Activated naive CD8-positive, alpha-beta T cell treated with anti-CD3 and anti-CD28 coated beads, Interleukin-2, amount 50 U/mL, for 24 hours (primary cell): ENCODE results near the gene HSPA8.
"Not testable (repeated sequence)": the region's sequence is repeated elsewhere in the genome, so short reads cannot be mapped to it uniquely, and the experiment has no call there.

Source experiments
- ATAC-seq: fragments of 150-1000 bp; cut with Tn5 transposase; one replicate; pipeline ENCODE4 v1.10.0; 2021
- DNase-seq: peaks from one replicate; pipeline ENCODE4 v3.0.0; 2021
- H3K27ac Mint-ChIP-seq: one replicate; pipeline ENCODE4 v1.8.0; 2021; ENCODE audit warnings: mild to moderate bottlenecking, mixed read lengths
- H3K27me3 Mint-ChIP-seq: one replicate; pipeline ENCODE4 v1.8.0; 2021; ENCODE audit warnings: mixed read lengths
- H3K36me3 Mint-ChIP-seq: one replicate; pipeline ENCODE4 v1.8.0; 2021; ENCODE audit warnings: low read depth, mixed read lengths
- H3K4me1 Mint-ChIP-seq: one replicate; pipeline ENCODE4 v1.8.0; 2021; ENCODE audit warnings: mixed read lengths
- H3K4me3 Mint-ChIP-seq: one replicate; pipeline ENCODE4 v1.8.0; 2021; ENCODE audit warnings: mild to moderate bottlenecking, moderate library complexity, mixed read lengths
- H3K9me3 Mint-ChIP-seq: one replicate; pipeline ENCODE4 v1.8.0; 2021; ENCODE audit warnings: mixed read lengths

The HSPA8 gene

DNA sequence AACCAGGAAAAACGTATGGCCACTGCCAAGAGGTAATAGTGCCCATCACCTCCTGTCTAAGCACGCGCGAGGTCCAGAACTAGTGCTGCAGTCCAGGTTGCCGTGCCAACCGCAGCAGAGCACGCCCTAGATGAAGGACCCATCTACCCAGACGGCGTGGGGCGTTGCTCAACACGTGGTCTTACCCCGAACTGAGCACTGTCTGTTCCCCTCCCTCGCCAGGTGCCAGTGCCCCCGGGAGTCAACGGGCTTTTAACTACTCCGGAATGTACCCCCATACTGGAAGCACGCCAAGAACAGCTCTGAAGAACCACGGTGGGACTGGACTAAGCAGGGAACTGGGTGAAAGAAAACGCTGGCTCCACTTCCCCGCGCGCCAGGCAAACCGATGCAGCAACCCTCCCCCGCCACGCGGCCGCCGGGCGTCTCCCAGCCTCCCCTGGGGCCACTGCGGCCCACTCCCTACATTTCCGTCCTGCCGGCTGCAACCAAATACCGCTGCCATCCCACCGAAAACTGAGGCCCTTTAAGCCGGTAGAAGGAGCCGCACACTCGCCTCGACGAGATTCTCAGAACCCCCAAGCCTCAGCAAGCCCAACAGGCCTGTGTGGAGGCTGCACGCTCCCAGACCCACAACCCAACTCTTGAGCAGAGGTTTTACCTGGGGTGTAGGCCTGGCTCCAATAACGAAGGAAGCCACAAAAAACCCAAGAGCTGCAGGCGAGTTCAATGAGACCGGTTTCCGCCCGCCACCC is at the start of gene HSPA8:
HSPA8 (minus strand) TSS at position 734 of the 755 bp plus-strand sequence. CDS start 812 bp downstream, outside the sequence.
- Mint-ChIP-seq H3K27me3 (peaks cover 11% of the 10 kb centered on the region), H3K36me3 (peaks cover 70% of the 10 kb centered on the region), H3K4me1 (peaks cover 76% of the 10 kb centered on the region), H3K4me3 (peak within 1 kb of the TSS; percentile 97), H3K27ac (peak within 1 kb of the TSS; percentile 100), H3K9me3 (no peaks in the 10 kb centered on the region)
- ATAC-seq, result peak; percentile 22
- DNase-seq, result peak; percentile 67

DNA sequence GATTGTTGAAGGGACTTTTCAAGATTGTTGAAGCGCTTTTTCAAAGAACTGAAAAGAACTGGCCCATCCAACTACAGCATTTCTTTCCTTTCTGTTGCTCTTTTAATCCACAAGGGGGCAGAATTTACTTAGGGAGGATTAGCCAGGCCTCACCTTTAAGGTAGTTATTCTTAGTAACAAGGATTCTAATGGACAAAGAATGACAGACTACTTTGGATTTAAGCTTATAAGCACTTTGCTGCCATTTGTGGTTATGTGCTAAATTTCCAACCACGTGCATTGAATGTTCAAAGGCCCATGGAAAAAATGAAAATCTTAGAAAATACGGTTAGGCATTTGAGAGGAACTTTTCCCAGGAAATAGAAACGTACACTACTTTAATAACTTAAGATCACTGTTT is 49.5 kb upstream of the HSPA8 start:
- H3K27me3 Mint-ChIP-seq, result no peaks in the 10 kb centered on the region
- H3K4me1 Mint-ChIP-seq, result no peaks in the 10 kb centered on the region
- ATAC-seq (no peak), DNase-seq (no peak)
- H3K9me3 Mint-ChIP-seq, result peaks cover 5% of the 10 kb centered on the region
- H3K27ac Mint-ChIP-seq, result no peak overlapping the region
- no peak overlapping the region for H3K4me3 Mint-ChIP-seq
- no peaks in the 10 kb centered on the region for H3K36me3 Mint-ChIP-seq

DNA sequence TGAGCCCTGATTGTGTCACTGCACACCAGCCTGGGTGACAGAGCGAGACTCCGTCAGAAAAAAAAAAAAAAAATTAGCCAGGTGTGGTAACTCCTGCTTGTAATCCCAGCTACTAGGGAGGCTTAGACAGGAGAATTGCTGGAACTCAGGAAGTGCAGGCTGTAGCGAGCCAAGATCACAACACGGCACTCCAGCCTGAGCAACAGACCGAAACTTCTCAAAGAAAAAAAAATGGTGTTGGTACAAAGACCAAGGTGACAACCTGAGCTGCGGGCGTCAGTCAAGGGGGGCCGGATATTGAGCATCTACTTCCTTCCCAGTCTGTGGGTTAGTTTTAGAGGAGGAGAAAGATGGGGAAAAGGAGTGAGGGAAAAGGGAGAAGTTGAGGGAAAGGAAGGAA is 48.5 kb upstream of the HSPA8 start:
- no peak for ATAC-seq
- Mint-ChIP-seq H3K36me3 (no peaks in the 10 kb centered on the region), H3K4me1 (no peaks in the 10 kb centered on the region), H3K9me3 (no peaks in the 10 kb centered on the region), H3K27ac (no peak overlapping the region), H3K4me3 (no peak overlapping the region), H3K27me3 (no peaks in the 10 kb centered on the region)
- no peak for DNase-seq

DNA sequence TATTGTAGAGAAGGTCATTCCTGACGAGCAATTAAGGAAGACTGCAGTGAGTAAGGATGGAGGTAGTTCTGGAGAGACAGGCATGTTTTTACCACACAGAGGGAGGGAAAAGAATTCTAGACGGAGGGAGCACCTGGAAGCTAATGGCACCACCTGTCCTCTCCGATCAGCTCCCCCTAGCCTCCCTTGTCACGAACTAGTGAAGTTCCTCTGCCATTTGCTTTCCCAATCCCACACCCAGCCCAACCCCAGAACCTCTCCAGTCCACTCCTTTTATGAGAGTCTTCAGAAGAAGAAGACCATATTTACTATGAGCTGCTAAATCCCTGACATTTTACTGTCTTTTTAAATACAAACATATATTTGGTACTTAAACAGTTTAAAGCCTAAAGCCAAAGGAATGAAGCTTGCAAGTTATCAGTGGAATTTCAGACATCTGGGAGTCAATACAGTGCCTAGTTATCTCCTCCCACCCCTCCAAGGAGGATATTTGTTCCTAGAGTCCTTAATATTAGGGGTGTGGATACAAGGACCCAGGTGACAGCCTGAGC is 46.1 kb upstream of the HSPA8 start:
- H3K27ac Mint-ChIP-seq, result no peak overlapping the region
- DNase-seq (no peak), ATAC-seq (no peak)
- H3K9me3 Mint-ChIP-seq, result no peaks in the 10 kb centered on the region
- H3K4me1 Mint-ChIP-seq, result peaks cover 4% of the 10 kb centered on the region
- no peak overlapping the region for H3K4me3 Mint-ChIP-seq
- H3K27me3 Mint-ChIP-seq, result no peaks in the 10 kb centered on the region
- no peaks in the 10 kb centered on the region for H3K36me3 Mint-ChIP-seq

DNA sequence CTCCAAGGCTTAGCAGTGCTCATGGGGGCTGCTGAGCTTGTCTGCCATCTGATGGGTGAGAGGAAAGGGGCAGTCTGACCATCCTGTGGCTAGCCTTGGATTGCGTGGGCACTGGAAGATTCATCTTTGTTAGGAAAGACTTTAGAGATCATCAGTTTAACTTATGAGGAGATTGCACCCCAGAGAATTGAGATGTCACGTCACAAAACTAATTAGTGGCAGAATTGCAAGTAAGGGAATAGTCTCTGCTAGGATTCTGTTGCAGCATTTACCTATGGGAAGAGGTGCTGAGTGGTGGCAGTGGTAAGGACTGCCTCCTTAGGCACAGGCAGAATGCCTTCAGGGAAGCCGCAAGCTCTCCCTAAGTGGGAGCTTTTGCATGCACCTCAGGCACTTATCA is 42.8 kb upstream of the HSPA8 start:
- Mint-ChIP-seq H3K36me3 (no peaks in the 10 kb centered on the region), H3K9me3 (no peaks in the 10 kb centered on the region), H3K4me1 (peaks cover 18% of the 10 kb centered on the region), H3K27me3 (no peaks in the 10 kb centered on the region), H3K27ac (no peak overlapping the region), H3K4me3 (no peak overlapping the region)
- ATAC-seq, result no peak
- no peak for DNase-seq

DNA sequence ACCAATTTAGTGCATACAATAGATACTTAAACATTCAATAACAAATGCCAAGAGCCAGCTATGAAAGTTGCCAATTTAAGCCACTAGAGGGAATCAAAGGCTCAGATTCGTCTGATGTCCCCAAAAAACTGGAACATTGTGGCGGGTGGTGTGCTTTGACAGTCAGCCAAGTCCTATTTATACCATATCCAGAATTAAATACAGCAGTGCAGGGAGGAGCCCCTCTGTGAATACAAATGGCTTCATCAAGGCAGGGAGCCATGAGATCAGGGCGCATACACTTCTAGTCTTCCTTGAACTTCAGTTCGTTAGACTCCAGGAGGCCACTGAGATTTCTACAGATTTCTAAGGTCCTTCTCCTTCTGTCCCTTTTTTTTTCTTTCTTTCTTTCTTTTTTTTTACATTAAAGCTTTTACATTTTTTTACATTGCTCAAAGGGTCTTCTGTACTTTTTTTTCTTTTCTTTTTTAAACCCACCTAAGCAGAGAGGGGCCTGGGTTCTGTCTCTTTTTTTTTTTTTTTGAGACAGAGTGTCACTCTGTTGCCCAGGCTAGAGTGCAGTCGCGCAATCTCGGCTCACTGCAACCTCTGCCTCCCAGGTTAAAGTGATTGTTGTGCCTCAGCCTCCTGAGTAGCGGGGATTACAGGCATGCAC is 41.5 kb upstream of the HSPA8 start:
- H3K27me3 Mint-ChIP-seq, result no peaks in the 10 kb centered on the region
- H3K4me1 Mint-ChIP-seq, result peaks cover 19% of the 10 kb centered on the region
- ATAC-seq (peak; percentile 59), DNase-seq (peak; percentile 16)
- no peak overlapping the region for H3K27ac Mint-ChIP-seq
- no peaks in the 10 kb centered on the region for H3K36me3 Mint-ChIP-seq
- H3K4me3 Mint-ChIP-seq, result no peak overlapping the region
- H3K9me3 Mint-ChIP-seq, result no peaks in the 10 kb centered on the region

DNA sequence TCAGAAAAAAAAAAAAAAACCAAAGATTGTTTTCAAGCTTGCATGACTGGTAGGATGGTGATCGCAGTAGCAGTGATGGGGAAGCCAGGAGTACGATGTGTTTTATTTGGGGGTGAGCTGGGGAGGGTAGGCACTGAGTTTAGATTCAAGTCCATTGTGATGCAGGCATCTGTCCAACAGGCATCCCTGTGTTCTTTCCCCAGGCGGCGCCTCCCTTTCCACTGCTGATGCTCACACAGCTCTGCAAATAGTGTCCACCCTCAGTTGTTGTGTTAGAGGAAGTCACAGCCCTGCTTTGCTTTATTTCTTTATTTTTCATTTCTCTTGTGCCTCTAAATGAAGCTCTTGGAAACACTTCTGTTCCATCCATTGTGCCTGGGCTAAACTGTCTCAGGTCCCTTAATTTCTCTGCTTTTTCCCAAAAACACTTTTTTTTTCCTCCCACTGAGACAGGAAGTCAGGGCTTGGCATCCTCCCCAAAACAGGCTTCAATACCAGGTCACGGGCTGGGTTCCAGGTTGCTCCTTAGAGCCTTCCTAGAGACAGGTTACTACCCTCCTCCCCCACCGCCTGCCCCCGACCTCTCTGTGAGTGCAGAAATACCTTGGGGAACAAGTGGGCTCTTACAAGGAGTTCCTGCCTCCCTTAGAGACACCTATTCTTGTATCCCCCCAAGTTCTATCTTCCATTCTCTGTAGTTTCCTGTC is 38.6 kb upstream of the HSPA8 start:
- ATAC-seq, result no peak
- Mint-ChIP-seq H3K9me3 (no peaks in the 10 kb centered on the region), H3K27me3 (no peaks in the 10 kb centered on the region), H3K27ac (no peak overlapping the region), H3K4me1 (peaks cover 19% of the 10 kb centered on the region), H3K4me3 (no peak overlapping the region), H3K36me3 (no peaks in the 10 kb centered on the region)
- no peak for DNase-seq

DNA sequence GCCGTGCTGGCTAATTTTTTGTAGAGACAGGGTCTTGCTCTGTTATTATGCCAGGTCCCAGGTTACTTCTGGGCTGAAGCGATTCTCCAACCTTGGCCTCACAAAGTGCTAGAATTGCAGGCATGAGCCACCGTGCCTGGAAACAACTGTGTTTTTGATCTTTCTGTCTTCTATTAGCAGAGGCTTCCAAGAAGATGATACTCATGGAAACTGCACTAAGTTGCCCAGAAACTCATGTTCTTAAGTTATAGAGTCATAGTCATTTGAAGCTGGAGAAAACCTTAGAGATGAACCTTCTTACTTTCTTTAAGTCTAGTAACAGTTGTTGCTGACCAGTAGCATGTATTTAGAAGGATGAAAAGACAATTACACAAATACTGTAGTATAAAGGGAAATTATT is 37.1 kb upstream of the HSPA8 start:
- Mint-ChIP-seq H3K4me1 (peaks cover 19% of the 10 kb centered on the region), H3K27me3 (no peaks in the 10 kb centered on the region), H3K36me3 (no peaks in the 10 kb centered on the region), H3K9me3 (no peaks in the 10 kb centered on the region), H3K4me3 (no peak overlapping the region), H3K27ac (no peak overlapping the region)
- ATAC-seq (no peak), DNase-seq (no peak)

DNA sequence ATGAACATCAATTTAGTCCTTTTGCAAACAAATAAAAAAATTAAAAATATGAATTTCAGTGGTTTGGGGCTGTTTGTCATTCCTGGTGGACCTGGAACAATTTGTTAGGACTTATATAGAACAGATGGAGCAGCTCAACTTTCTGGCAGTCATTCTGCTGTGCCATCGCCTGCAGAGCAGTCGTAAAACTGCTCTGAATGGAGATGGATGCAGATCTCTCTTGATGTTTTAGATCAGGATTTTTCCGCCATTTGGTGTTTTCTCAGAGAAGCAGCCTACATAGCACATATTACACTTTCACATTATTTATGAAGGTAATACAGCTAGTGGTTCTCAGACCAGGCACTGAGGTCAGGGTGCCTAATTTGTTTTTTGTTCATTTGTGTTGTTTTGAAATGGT is 31.8 kb upstream of the HSPA8 start:
- DNase-seq (no peak), ATAC-seq (no peak)
- Mint-ChIP-seq H3K9me3 (no peaks in the 10 kb centered on the region), H3K36me3 (no peaks in the 10 kb centered on the region), H3K4me1 (no peaks in the 10 kb centered on the region), H3K4me3 (no peak overlapping the region), H3K27ac (no peak overlapping the region), H3K27me3 (no peaks in the 10 kb centered on the region)

DNA sequence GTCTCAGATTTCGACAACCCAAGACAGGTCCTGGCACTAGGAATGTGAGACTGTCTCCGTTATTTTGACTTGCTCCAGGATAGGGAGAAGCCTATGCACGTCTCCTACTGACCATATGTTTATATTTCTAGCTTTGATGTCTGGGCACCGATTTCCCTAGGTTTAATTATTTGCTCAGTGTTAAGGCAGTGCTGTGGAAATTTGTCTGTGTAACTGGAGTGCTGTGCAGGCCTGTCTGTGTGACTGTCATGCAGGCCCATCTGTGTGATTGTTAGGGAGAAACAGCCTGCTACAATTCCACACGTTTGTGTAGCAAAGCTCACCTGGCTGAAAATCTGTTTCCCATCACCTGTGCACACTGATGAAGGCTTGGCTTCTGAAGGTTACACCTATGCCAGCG is 29.6 kb upstream of the HSPA8 start:
- H3K27me3 Mint-ChIP-seq, result no peaks in the 10 kb centered on the region
- H3K27ac Mint-ChIP-seq, result no peak overlapping the region
- H3K4me1 Mint-ChIP-seq, result peaks cover 15% of the 10 kb centered on the region
- H3K36me3 Mint-ChIP-seq, result no peaks in the 10 kb centered on the region
- no peak overlapping the region for H3K4me3 Mint-ChIP-seq
- ATAC-seq, result no peak
- DNase-seq, result no peak
- H3K9me3 Mint-ChIP-seq, result no peaks in the 10 kb centered on the region

DNA sequence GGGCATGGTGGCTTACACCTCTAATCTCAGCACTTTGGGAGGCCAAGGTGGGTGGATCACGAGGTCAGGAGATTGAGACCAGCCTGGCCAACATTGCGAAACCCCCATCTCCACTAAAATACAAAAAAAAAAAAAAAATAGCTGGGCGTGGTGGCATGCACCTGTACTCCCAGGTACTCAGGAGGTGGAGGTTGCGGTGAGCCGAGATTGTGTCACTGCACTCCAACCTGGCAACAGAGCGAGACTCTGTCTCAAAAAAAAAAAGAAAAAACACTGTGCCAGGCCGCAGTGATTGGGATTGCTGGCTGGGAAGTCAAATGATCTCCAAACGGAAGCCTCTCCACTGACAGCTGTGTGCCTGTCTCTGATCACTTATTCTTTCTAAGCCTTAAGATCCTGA is 28.2 kb upstream of the HSPA8 start:
- not testable (repeated sequence) for H3K36me3 Mint-ChIP-seq, DNase-seq, H3K4me3 Mint-ChIP-seq, H3K27ac Mint-ChIP-seq, H3K9me3 Mint-ChIP-seq, ATAC-seq, H3K27me3 Mint-ChIP-seq
- H3K4me1 Mint-ChIP-seq, result peaks cover 21% of the 10 kb centered on the region

DNA sequence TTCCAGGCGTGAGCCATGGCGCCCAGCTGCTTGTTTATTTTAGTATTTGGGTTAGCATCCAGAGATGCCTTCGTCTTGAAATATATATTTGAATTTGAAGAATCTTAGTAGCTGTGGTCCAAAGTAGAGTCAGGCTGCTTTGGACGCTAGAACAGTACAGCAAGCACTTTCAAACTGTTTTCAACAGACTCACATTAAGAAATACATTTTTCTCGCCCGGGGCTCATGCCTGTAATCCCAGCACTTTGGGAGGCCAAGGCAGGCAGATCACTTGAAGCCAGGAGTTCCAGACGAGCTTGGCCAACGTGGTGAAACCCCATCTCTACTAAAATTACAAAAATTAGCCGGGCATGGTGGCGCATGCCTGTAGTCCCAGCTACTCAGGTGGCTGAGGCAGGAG is 27.0 kb upstream of the HSPA8 start:
- H3K27ac Mint-ChIP-seq, DNase-seq, H3K27me3 Mint-ChIP-seq, ATAC-seq, H3K9me3 Mint-ChIP-seq, H3K36me3 Mint-ChIP-seq, H3K4me3 Mint-ChIP-seq: not testable (repeated sequence)
- peaks cover 23% of the 10 kb centered on the region for H3K4me1 Mint-ChIP-seq

DNA sequence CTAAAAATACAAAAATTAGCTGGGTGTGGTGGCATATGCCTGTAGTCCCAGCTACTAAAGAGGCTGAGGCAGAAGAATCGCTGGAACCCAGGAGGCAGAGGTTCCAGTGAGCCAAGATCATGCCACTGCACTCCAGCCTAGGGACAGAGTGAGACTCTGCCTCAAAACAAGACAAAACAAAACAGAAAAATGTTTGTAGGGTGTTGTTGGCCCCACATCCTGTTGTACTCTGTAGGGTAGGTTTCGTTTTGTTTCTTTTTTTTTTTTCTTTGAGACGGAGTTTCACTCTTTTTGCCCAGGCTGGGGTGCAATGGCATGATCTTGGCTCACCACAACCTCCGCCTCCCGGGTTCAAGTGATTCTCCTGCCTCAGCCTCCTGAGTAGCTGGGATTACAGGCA is 25.7 kb upstream of the HSPA8 start:
- peaks cover 34% of the 10 kb centered on the region for H3K4me1 Mint-ChIP-seq
- not testable (repeated sequence) for DNase-seq, H3K4me3 Mint-ChIP-seq, H3K27me3 Mint-ChIP-seq, H3K9me3 Mint-ChIP-seq, H3K36me3 Mint-ChIP-seq
- peak; percentile 65 for ATAC-seq
- peak overlapping the region; percentile 68 for H3K27ac Mint-ChIP-seq

DNA sequence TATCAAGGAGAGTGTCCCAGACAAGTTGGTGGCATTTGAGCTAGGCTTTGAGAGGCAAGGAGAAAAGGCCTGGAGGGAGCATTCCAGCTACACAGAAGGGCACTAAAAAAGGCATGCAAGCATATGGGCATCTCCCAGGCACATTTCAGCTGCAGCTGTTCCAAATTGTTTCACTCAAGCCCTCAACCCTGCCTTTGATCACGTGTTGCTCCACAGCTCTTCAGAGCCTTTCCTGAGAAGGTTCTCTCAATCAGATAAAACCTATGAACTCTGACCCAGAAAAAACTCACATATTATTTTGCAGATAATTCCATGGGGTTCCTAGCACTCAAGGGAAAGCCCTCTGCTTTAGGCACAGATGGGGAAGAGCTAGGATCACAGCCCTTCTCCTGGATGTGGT is 24.4 kb upstream of the HSPA8 start:
- Mint-ChIP-seq H3K27me3 (no peaks in the 10 kb centered on the region), H3K9me3 (peaks cover 7% of the 10 kb centered on the region), H3K4me1 (peaks cover 34% of the 10 kb centered on the region), H3K27ac (no peak overlapping the region), H3K4me3 (no peak overlapping the region), H3K36me3 (no peaks in the 10 kb centered on the region)
- DNase-seq, result no peak
- no peak for ATAC-seq

DNA sequence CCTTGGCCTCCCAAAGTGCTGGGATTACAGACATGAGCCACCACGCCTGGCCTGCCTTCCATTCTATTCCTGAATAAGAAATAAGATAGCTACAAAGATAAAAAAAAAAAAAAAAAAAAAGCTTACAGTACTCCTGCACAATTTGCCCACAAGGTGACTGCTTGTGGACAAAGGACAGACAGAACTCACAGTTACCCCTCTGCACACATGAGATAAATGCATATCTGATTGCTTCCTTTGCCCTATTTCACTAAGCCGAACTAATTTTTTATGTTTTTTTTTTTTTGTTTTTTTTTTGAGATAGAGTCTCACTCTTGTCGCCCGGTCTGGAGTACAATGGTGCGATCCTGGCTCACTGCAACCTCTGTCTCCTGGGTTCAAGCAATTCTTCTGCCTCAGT is 23.6 kb upstream of the HSPA8 start:
- DNase-seq (no peak), ATAC-seq (no peak)
- Mint-ChIP-seq H3K36me3 (no peaks in the 10 kb centered on the region), H3K27me3 (no peaks in the 10 kb centered on the region), H3K4me1 (peaks cover 34% of the 10 kb centered on the region), H3K9me3 (peaks cover 7% of the 10 kb centered on the region), H3K27ac (no peak overlapping the region), H3K4me3 (no peak overlapping the region)
